IMR-90 (cell line): Measurements from ENCODE around the gene RERE. TPM values are rescaled to one million over a fixed set of nuclear protein-coding genes. Genes with fewer than 3 reads are reported as not detected.

ENCODE experiments used
- ATAC-seq: fragments of 200-7000 bp; cut with Tn5 transposase; 2 replicates; pipeline ENCODE4 v1.9.1; 2020; ENCODE audit warnings: low read depth, mild to moderate bottlenecking, moderate library complexity
- BruUV-seq: library from RNA; stranded (reverse); fragments of 400-500 nt; replicated peaks from 2 replicates; lab custom pipeline; 2021; lab: Mats Ljungman, UMichigan
- CTCF ChIA-PET: fragments of 300-600 bp; formaldehyde crosslinking; extraction: SDS; loops from one replicate; lab custom pipeline; 2021; ENCODE audit warnings: antibody characterized with exemption; lab: Yijun Ruan, JAX
- POLR2A ChIA-PET: fragments of 300-600 bp; sonication (Branson Sonifier 250); formaldehyde crosslinking; loops from one replicate; lab custom pipeline; 2022; ENCODE audit warnings: antibody characterized with exemption; ENCODE audit not compliant: unreplicated experiment; lab: Charles Lee
- DNase-seq: peaks from one replicate; pipeline ENCODE4 v3.0.0; 2013
- H2AFZ ChIP-seq: replicated peaks from 2 replicates; pipeline ENCODE3; 2013; ENCODE audit warnings: low read length, mild to moderate bottlenecking; ENCODE audit not compliant: poor library complexity
- H2AK5ac ChIP-seq: 2 replicates; pipeline ENCODE4 v1.6.1; 2013; ENCODE audit warnings: low read depth, low read length, inconsistent platforms
- H2AK9ac ChIP-seq: replicated peaks from 2 replicates; pipeline ENCODE3; 2013; ENCODE audit warnings: mild to moderate bottlenecking, low read depth, low read length, moderate library complexity; ENCODE audit not compliant: poor library complexity
- H2BK120ac ChIP-seq: 2 replicates; pipeline ENCODE4 v1.6.1; 2013; ENCODE audit warnings: low read depth, low read length, inconsistent platforms
- H2BK15ac ChIP-seq: 3 replicates; pipeline ENCODE4 v1.6.1; 2013; ENCODE audit warnings: low read depth, low read length, inconsistent platforms
- H2BK20ac ChIP-seq: 2 replicates; pipeline ENCODE4 v1.6.1; 2013; ENCODE audit warnings: low read depth, mild to moderate bottlenecking, inconsistent platforms, low read length, moderate library complexity
- H2BK5ac ChIP-seq: 2 replicates; pipeline ENCODE4 v1.6.1; 2013; ENCODE audit warnings: mild to moderate bottlenecking, low read depth, low read length, inconsistent platforms; ENCODE audit not compliant: poor library complexity, severe bottlenecking
- H3K14ac ChIP-seq: replicated peaks from 2 replicates; pipeline ENCODE4 v1.6.1; 2013; ENCODE audit warnings: low read depth, low read length, inconsistent platforms
- H3K18ac ChIP-seq: 2 replicates; pipeline ENCODE4 v1.6.1; 2013; ENCODE audit warnings: low read depth, low read length, control low read depth
- H3K23ac ChIP-seq: 2 replicates; pipeline ENCODE4 v1.6.1; 2013; ENCODE audit warnings: low read depth, low read length, inconsistent platforms
- H3K27ac ChIP-seq: 2 replicates; pipeline ENCODE4 v1.5.1; 2013; ENCODE audit warnings: mild to moderate bottlenecking, control low read depth, low read length; ENCODE audit not compliant: insufficient read depth
- H3K27me3 ChIP-seq: 2 replicates; pipeline ENCODE4 v1.6.1; 2013; ENCODE audit warnings: low read length; ENCODE audit not compliant: control insufficient read depth, insufficient read depth
- H3K36me3 ChIP-seq: 2 replicates; pipeline ENCODE4 v1.6.1; 2013; ENCODE audit warnings: low read length, mixed read lengths; ENCODE audit not compliant: control insufficient read depth, insufficient read depth
- H3K4ac ChIP-seq: 2 replicates; pipeline ENCODE4 v1.6.1; 2013; ENCODE audit warnings: low read depth, low read length, inconsistent platforms
- H3K4me1 ChIP-seq: 2 replicates; pipeline ENCODE4 v1.6.1; 2013; ENCODE audit warnings: low read length, mixed read lengths; ENCODE audit not compliant: control insufficient read depth, insufficient read depth
- H3K4me2 ChIP-seq: 2 replicates; pipeline ENCODE4 v1.6.1; 2013; ENCODE audit warnings: low read depth, mild to moderate bottlenecking, control low read depth, low read length, moderate library complexity
- H3K4me3 ChIP-seq: 2 replicates; pipeline ENCODE4 v1.5.1; 2013; ENCODE audit warnings: low read depth, mild to moderate bottlenecking, control low read depth, low read length, moderate library complexity; ENCODE audit not compliant: insufficient read depth
- H3K56ac ChIP-seq: 2 replicates; pipeline ENCODE4 v1.6.1; 2013; ENCODE audit warnings: low read length, inconsistent platforms; ENCODE audit not compliant: insufficient read depth; ENCODE audit errors: extremely low read depth
- H3K79me1 ChIP-seq, 2 experiments: 2 replicates each; pipeline ENCODE4 v1.6.1; 2013; ENCODE audit warnings: low read length in 2 of 2, inconsistent platforms in 1 of 2, low read depth in 1 of 2
- H3K9ac ChIP-seq: 2 replicates; pipeline ENCODE4 v1.6.1; 2013; ENCODE audit warnings: low read depth, low read length, control low read depth
- H3K9me1 ChIP-seq: 2 replicates; pipeline ENCODE4 v1.6.1; 2013; ENCODE audit warnings: low read length, inconsistent platforms; ENCODE audit not compliant: insufficient read depth
- H3K9me3 ChIP-seq: 2 replicates; pipeline ENCODE4 v1.6.1; 2013; ENCODE audit warnings: low read length; ENCODE audit not compliant: control insufficient read depth, insufficient read depth
- H4K20me1 ChIP-seq: 2 replicates; pipeline ENCODE4 v1.6.1; 2013; ENCODE audit warnings: low read length, inconsistent platforms; ENCODE audit not compliant: insufficient read depth
- H4K5ac ChIP-seq: 2 replicates; pipeline ENCODE4 v1.6.1; 2013; ENCODE audit warnings: mild to moderate bottlenecking, low read depth, low read length, control low read depth
- H4K8ac ChIP-seq, 2 experiments: 2 replicates each; pipeline ENCODE4 v1.6.1; 2013; ENCODE audit warnings: low read depth in 2 of 2, low read length in 2 of 2, control low read depth in 1 of 2, inconsistent platforms in 1 of 2
- H4K91ac ChIP-seq: 2 replicates; pipeline ENCODE4 v1.6.1; 2013; ENCODE audit warnings: low read depth, low read length, inconsistent platforms; ENCODE audit not compliant: insufficient read depth
- CEBPB ChIP-seq: IDR thresholded peaks from 2 replicates; pipeline ENCODE4 v1.6.1; 2012; ENCODE audit warnings: low read depth, low read length, improper control_type of control experiment
- CHD1 ChIP-seq: IDR thresholded peaks from 2 replicates; pipeline ENCODE4 v1.6.1; 2012; ENCODE audit warnings: low read depth, low read length, improper control_type of control experiment
- FOS ChIP-seq: fragments of 150-350 bp; IDR thresholded peaks from 2 replicates; pipeline ENCODE4 v1.6.1; 2016; ENCODE audit warnings: low read depth, low read length
- MAFK ChIP-seq: IDR thresholded peaks from 2 replicates; pipeline ENCODE4 v1.6.1; 2012; ENCODE audit warnings: low read depth, low read length, improper control_type of control experiment
- MAZ ChIP-seq: IDR thresholded peaks from 2 replicates; pipeline ENCODE4 v1.6.1; 2012; ENCODE audit warnings: low read depth, mild to moderate bottlenecking, low read length, improper control_type of control experiment, moderate library complexity, borderline replicate concordance
- MXI1 ChIP-seq: IDR thresholded peaks from 2 replicates; pipeline ENCODE4 v1.6.1; 2012; ENCODE audit warnings: low read depth, mild to moderate bottlenecking, low read length, moderate library complexity, borderline replicate concordance
- NFE2L2 ChIP-seq: fragments of 150-350 bp; IDR thresholded peaks from 2 replicates; pipeline ENCODE4 v1.6.1; 2016; ENCODE audit warnings: low read depth, mild to moderate bottlenecking, low read length
- POLR2A ChIP-seq: IDR thresholded peaks from 2 replicates; pipeline ENCODE4 v1.6.1; 2012; ENCODE audit warnings: mild to moderate bottlenecking, low read depth, low read length
- RAD21 ChIP-seq: IDR thresholded peaks from 2 replicates; pipeline ENCODE4 v1.6.1; 2012; ENCODE audit warnings: low read length, improper control_type of control experiment
- RCOR1 ChIP-seq: IDR thresholded peaks from 2 replicates; pipeline ENCODE4 v1.6.1; 2012; ENCODE audit warnings: mild to moderate bottlenecking, low read length, improper control_type of control experiment; ENCODE audit not compliant: insufficient replicate concordance
- WGBS, 2 experiments: methylation state at CpG; one replicate each; pipeline versions ENCODE4 v1.1.5 to v1.1.7; 2013; ENCODE audit warnings: missing lambda C conversion rate in 2 of 2; ENCODE audit not compliant: insufficient read length in 1 of 2; ENCODE audit errors: extremely low coverage in 2 of 2; 5-methylcytosine and 5-hydroxymethylcytosine counted together
- dilution Hi-C: fragments of 300-500 bp; cut with HindIII; formaldehyde crosslinking; loops from one replicate; pipeline ENCODE4 v1.14.3; 2018; ENCODE audit warnings: low sequenced_read_pairs; ENCODE audit not compliant: unreplicated experiment
- in situ Hi-C: fragments of 300-500 bp; cut with MboI; formaldehyde crosslinking; loops from 3 replicates; pipeline ENCODE4 v1.14.3; 2019; ENCODE audit warnings: low sequenced_read_pairs, inconsistent platforms, mixed read lengths
- intact Hi-C: fragments of 100-400 bp; cut with micrococcal nuclease; formaldehyde crosslinking; loops from 2 replicates; pipeline ENCODE4 v1.10.0; 2022
- polyA plus RNA-seq, 3 experiments: library from polyadenylated mRNA; depleted of rRNA; stranded (reverse); fragments of >200 nt; gene quantifications; 2 replicates each; pipeline ENCODE4 v1.2.3, GENCODE V29; 2012; ENCODE audit warnings: low replicate concordance in 1 of 3
- total RNA-seq: library from RNA; depleted of rRNA; stranded (reverse); fragments of >200 nt; gene quantifications from 2 replicates; pipeline ENCODE4 v1.2.3, GENCODE V29; 2012
- TF ChIP-seq, protein P1 (sequence below): fragments of 150-350 bp; IDR thresholded peaks from 2 replicates; pipeline ENCODE4 v1.6.1; 2017; ENCODE audit warnings: mild to moderate bottlenecking, antibody characterized with exemption, low read length, low read depth
- TF ChIP-seq, protein P2 (sequence below): conservative IDR thresholded peaks from 2 replicates; pipeline ENCODE4 v1.5.1; 2012; ENCODE audit warnings: mild to moderate bottlenecking, low read depth, low read length, improper control_type of control experiment
- TF ChIP-seq, protein P3 (sequence below): fragments of 150-350 bp; IDR thresholded peaks from 2 replicates; pipeline ENCODE4 v1.6.1; 2016; ENCODE audit warnings: low read depth, mild to moderate bottlenecking, low read length, moderate library complexity, borderline replicate concordance

RERE gene
- total and polyA plus RNA-seq, 2 of the 4 experiments (the other 2 are of a cell fraction) = 11.5 to 25.1 TPM

DNA sequence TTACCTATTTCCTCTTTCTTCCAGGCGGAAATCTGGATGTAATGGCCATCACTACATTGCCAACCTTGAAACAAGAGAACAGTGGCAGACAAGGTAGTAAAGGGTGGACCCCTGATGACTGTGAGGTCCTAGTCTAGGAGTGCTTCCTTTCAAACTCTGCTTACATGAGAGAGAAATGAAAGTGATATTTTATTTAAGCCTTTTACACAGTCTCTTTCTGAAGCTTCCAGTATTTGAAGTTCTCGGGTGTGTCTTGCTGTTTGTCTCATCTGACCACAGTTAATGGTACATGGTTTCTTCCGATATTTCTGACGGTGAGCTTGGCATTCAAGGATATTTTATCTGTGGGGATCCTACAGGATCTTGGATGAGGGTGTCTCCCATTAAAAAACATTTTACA is 284.3 kb downstream of the RERE start:
- H2BK5ac ChIP-seq = no peak overlapping the region
- CTCF ChIA-PET = interaction anchor here (1.0 kb wide), 1 partner anchor 9 kb away, joined by 3 read pairs; no protein-coding TSS in a partner anchor
- no peak overlapping the region for H2AK9ac ChIP-seq
- no TSS peak for BruUV-seq
- dilution Hi-C loops (no loop called here), in situ Hi-C loops (no loop called here), intact Hi-C loops (no loop called here)
- H3K14ac ChIP-seq = no peak overlapping the region
- no peak overlapping the region for H3K23ac ChIP-seq
- no peak overlapping the region for H3K27ac ChIP-seq
- WGBS, 2 experiments = no CpG with 5 or more reads among the region's 4 CpGs
- H2AK5ac ChIP-seq = no peak overlapping the region
- H3K4me2 ChIP-seq = no peak overlapping the region
- H3K79me1 ChIP-seq = peaks cover 9 to 42% of the 10 kb centered on the region in 2 experiments
- peaks cover 2% of the 10 kb centered on the region for H3K4me1 ChIP-seq
- no peak overlapping the region for H2BK15ac ChIP-seq
- peaks cover 3% of the 10 kb centered on the region; the same call in 1 of the 2 replicates for H3K9me1 ChIP-seq
- TF ChIP-seq NFE2L2 (no peak), FOS (no peak), CHD1 (no peak), CEBPB (no peak), RAD21 (no peak), MXI1 (no peak), MAFK (no peak), MAZ (no peak), POLR2A (no peak), RCOR1 (no peak)
- TF ChIP-seq, protein P1, sequence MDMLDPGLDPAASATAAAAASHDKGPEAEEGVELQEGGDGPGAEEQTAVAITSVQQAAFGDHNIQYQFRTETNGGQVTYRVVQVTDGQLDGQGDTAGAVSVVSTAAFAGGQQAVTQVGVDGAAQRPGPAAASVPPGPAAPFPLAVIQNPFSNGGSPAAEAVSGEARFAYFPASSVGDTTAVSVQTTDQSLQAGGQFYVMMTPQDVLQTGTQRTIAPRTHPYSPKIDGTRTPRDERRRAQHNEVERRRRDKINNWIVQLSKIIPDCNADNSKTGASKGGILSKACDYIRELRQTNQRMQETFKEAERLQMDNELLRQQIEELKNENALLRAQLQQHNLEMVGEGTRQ = no peak
- TF ChIP-seq, protein P2, sequence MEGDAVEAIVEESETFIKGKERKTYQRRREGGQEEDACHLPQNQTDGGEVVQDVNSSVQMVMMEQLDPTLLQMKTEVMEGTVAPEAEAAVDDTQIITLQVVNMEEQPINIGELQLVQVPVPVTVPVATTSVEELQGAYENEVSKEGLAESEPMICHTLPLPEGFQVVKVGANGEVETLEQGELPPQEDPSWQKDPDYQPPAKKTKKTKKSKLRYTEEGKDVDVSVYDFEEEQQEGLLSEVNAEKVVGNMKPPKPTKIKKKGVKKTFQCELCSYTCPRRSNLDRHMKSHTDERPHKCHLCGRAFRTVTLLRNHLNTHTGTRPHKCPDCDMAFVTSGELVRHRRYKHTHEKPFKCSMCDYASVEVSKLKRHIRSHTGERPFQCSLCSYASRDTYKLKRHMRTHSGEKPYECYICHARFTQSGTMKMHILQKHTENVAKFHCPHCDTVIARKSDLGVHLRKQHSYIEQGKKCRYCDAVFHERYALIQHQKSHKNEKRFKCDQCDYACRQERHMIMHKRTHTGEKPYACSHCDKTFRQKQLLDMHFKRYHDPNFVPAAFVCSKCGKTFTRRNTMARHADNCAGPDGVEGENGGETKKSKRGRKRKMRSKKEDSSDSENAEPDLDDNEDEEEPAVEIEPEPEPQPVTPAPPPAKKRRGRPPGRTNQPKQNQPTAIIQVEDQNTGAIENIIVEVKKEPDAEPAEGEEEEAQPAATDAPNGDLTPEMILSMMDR = no peak
- TF ChIP-seq, protein P3, sequence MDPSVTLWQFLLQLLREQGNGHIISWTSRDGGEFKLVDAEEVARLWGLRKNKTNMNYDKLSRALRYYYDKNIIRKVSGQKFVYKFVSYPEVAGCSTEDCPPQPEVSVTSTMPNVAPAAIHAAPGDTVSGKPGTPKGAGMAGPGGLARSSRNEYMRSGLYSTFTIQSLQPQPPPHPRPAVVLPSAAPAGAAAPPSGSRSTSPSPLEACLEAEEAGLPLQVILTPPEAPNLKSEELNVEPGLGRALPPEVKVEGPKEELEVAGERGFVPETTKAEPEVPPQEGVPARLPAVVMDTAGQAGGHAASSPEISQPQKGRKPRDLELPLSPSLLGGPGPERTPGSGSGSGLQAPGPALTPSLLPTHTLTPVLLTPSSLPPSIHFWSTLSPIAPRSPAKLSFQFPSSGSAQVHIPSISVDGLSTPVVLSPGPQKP = no peak
- no peak overlapping the region for H4K91ac ChIP-seq
- no peak overlapping the region for H2BK120ac ChIP-seq
- H2BK20ac ChIP-seq = no peak overlapping the region
- POLR2A ChIA-PET = no interaction called here
- ATAC-seq (no peak), DNase-seq (no peak)
- no peak overlapping the region for H3K18ac ChIP-seq
- no peaks in the 10 kb centered on the region for H3K9me3 ChIP-seq
- no peak overlapping the region for H4K8ac ChIP-seq
- no peak overlapping the region for H3K9ac ChIP-seq
- no peaks in the 10 kb centered on the region for H4K20me1 ChIP-seq
- H3K4ac ChIP-seq = no peak overlapping the region
- no peak overlapping the region for H3K56ac ChIP-seq
- no peak overlapping the region for H4K5ac ChIP-seq
- no peak overlapping the region for H3K4me3 ChIP-seq
- H2AFZ ChIP-seq = no peak overlapping the region
- peaks cover 11% of the 10 kb centered on the region; the same call in 1 of the 2 replicates for H3K36me3 ChIP-seq
- H3K27me3 ChIP-seq = no peaks in the 10 kb centered on the region
